ACHN (cell line): ENCODE results near the gene PNMA6E.

Experiments used
- DNase-seq: peaks from one replicate; pipeline ENCODE4 v3.0.0-alpha.2; 2015
- in situ Hi-C: cut with HindIII; loops from 2 replicates; pipeline ENCODE4 v1.10.0; 2017; ENCODE audit warnings: low sequenced_read_pairs, low pct_ligation_motif_present, low pct_unique_long_range_greater_than_20kb

The PNMA6E gene

DNA sequence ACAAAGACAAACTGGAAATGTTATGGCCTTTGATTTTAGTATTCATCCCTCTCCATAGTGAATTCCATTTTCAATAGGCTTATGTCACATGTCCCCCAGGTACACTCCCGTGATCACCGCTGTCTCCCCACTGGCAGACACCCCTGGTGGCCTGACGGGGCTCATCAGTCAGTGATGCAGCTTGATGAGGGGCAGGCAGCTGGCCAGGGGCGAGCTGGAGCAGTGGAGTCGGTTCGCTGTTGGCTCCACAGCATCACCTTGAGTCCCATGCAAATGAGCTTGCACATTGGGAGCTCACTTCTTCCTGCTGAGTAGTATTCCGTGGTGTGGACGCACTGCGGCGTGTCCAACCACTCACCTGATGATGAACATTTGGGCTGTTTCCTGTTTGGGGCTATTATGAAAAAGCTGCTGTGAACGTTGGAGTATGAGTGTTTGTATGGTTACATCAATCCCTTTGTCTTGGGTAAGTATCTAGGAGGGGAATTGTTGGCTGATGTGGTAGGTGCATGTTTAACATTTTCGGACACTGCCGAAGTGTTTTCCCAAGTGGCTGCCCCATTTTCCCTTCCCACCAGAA lies 39.5 kb upstream of the PNMA6E start:
- in situ Hi-C loops, result no loop called here

GRCh38 chrX:153439977-153440376 lies 38.8 kb upstream of the PNMA6E start:
- in situ Hi-C loops, result no loop called here
- DNase-seq, result no peak

More for the DNA sequence above, 39.5 kb upstream of the PNMA6E start:
- no peak for DNase-seq

DNA sequence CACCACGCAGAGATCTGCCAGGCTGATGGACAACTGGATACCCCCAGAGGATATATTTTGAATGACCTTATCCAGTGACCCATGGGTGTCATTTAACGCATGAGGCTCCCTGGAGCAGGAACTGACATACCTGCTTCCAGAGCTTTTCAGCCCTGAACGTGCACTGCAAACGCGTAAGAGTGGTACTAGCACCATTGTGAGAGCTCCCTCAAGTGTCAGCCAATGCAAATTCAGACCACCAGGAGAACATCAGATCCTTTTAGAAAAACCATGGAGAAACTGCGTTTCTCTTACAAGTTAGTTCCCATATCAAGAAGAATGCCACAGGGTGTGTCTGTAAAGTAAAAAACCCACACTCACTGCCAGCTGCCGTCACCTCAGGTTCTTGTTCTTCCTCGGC lies 37.4 kb upstream of the PNMA6E start:
- DNase-seq, result peak; percentile 5
- in situ Hi-C loops, result no loop called here

DNA sequence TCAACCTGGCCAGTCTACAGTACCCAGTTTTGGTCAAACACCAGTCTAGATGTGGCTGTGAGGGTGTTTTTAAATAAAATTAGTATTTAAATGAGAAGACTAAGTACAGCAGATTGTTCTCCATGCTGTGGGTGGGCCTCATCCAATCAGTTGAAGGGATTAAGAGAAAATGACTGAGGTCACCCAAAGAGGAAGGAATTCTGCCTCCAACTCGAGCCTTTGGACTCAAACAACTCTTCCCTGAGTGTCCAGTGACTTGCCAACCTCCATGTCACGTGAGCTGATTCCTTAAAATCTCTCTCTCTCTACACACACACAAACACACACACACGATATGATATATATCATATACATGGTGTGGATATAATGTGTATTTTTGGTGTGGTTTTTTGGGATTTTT lies 34.7 kb upstream of the PNMA6E start:
- no peak for DNase-seq
- in situ Hi-C loops, result no loop called here

DNA sequence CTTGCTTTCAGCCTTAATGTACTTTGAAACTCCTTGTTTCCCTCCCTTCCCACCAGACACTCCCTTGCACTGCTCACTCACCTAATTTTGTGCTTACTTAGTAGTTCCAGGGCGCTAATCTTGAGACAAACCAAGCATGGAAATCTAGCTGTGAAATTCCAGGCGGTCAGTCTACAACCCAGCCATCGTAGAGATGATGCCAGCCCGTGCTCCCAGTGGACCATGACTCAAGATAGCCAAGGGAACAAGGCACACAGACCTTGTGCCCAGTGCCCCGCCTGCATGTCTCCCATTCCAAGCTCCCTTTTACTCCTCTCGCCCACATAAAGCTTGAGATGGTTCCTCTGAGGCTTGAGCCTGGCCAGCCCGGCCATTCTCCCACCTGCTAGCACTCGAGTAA lies 33.7 kb upstream of the PNMA6E start:
- in situ Hi-C loops, result no loop called here
- DNase-seq, result peak; percentile 44

GRCh38 chrX:153433781-153434285 lies 32.7 kb upstream of the PNMA6E start:
- in situ Hi-C loops, result no loop called here
- no peak for DNase-seq

GRCh38 chrX:153433161-153433680 lies 32.1 kb upstream of the PNMA6E start:
- DNase-seq, result no peak
- in situ Hi-C loops, result no loop called here

DNA sequence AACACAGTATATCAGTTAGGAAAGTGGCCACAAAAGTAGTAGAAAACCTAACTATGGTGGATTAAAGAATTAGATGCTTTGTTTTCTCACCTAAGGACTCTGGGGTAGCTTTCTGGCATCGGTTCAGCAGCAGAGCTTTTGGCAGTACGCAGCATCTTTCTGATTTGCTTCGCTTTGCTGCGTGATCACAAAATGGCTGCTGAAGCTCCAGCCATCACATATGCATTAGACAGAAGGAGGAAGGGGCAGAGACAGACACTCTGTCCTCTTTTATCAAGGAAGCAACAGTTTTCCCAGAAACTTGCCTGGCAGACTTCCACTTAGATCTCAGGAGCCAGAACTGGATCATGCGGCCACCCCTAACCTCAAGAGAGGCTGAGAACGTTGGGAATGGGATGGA lies 29.6 kb upstream of the PNMA6E start:
- in situ Hi-C loops, result no loop called here
- DNase-seq, result no peak

DNA sequence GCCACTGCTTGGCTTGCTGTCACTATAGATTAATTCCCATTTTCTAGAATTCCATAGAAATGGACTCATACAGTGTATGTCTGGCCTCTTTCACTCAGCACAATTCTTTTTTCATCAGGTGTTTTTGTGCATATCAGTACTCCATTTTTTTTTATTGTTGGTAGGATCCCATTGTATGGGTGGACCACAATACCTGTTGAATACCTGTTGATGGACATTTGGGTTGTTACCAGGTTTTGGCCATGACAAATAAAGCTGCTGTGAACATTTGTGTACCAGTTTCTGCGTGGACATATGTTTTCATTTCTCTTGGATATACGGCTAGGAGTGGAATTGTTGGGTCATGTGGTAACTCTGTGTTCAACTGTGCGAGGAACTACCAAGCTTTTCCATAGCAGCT lies 25.1 kb upstream of the PNMA6E start:
- no peak for DNase-seq
- in situ Hi-C loops, result no loop called here

GRCh38 chrX:153423652-153424051 lies 22.5 kb upstream of the PNMA6E start:
- DNase-seq, result no peak
- in situ Hi-C loops, result no loop called here

GRCh38 chrX:153421856-153422255 lies 20.7 kb upstream of the PNMA6E start:
- in situ Hi-C loops, result no loop called here
- DNase-seq, result no peak

GRCh38 chrX:153420851-153421599 lies 19.9 kb upstream of the PNMA6E start:
- no peak for DNase-seq
- in situ Hi-C loops, result no loop called here

DNA sequence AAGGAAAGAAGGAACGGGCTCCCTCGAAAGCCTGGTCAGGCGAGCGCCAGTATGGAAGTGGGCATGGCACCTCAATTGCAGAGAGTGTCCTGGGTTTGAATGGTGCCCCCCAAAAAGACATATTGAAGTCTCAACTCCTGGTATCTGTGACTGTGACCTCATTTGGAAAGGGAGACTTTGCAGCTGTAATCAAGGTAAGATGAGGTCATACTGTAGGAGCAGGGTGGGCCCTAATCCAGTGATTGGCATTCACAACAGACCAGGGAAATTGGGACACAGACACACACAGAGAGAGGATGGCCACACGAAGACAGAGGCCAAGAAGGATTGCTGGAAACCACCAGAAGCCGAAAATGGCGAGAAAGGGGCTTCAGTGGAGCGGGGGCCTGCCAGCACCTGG lies 16.5 kb upstream of the PNMA6E start:
- in situ Hi-C loops, result no loop called here
- DNase-seq, result no peak

- in situ Hi-C loops, result no loop called here
- no peak for DNase-seq
These were observed 15.8 kb upstream of the PNMA6E start for GRCh38 chrX:153416781-153417450.

GRCh38 chrX:153414856-153415510 lies 13.8 kb upstream of the PNMA6E start:
- in situ Hi-C loops, result no loop called here
- DNase-seq, result no peak

DNA sequence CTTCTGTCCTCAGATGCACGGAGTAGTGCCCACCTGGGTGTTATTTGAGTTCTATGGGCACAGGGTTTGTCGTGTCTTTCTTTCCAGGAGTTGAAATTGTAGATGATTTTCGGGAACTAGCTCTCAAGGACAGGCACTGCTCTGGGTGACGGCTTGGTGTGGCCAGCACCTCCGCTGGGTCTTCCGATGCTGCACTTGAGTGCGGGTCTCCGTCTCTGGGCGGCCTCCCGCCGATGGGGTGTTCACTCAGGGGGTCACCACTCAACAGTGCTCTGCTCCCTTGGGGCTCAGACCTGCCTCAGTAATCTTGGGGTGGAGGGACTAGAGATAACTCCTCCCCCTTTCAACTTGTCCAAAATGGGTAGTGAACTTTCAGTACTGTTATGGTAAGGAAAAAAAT lies 12.6 kb upstream of the PNMA6E start:
- DNase-seq, result no peak
- in situ Hi-C loops, result no loop called here

- in situ Hi-C loops, result no loop called here
- DNase-seq, result peak; percentile 2
These were observed 11.9 kb upstream of the PNMA6E start for GRCh38 chrX:153412746-153413720.

DNA sequence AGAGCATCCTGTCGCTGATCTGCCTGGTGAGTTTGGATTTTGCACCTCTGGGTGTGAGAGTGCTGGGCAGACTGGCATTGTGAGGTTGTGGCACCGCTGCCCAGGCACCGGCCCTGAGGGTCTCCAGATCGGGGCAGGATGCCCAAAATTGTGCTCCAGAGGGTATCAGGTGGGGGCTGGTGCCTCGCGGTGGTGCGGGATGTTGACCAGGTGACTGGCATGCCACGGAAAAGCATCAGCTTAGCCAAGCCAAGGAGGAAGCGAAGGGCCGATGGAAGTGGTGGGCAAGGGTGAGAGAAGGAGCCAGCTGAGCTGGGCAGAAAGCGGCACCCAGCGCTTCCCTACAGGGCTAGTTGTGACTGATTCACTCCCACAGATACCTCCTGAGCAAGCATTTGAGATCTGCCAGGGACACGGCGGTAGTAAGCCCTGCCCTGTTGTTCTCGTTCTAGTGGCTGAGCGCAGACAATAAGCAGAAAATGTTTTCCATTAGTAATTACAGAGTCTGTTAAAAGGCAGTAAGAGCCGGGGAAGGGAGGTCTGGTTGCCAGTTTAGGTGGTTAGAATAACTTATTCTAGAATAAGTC lies 10.9 kb upstream of the PNMA6E start:
- DNase-seq, result no peak
- in situ Hi-C loops, result no loop called here
